ENCODE measurements around the gene HYAL1.
"Not testable (repeated sequence)": the region's sequence is repeated elsewhere in the genome, so short reads cannot be mapped to it uniquely, and the experiment has no call there.

Gene HYAL1

GRCh38 chr3:50289130-50289529, 14.2 kb downstream of the HYAL1 start:
- H3K4me3 ChIP-seq (ENCODE audit: low read depth, low read length), result no peak overlapping the region
- H3K4me1 ChIP-seq (ENCODE audit: control insufficient read depth, insufficient read depth, low read length), result peaks cover 4% of the 10 kb centered on the region
- H3K27ac ChIP-seq (ENCODE audit: low read depth, low read length), result no peak overlapping the region
- no peaks in the 10 kb centered on the region for H3K27me3 ChIP-seq (ENCODE audit: control insufficient read depth, insufficient read depth, low read length)
- peaks cover 45% of the 10 kb centered on the region for H3K36me3 ChIP-seq (ENCODE audit: control insufficient read depth, insufficient read depth, low read length)
- H3K9me3 ChIP-seq (ENCODE audit: control insufficient read depth, insufficient read depth, low read depth, low read length), result no peaks in the 10 kb centered on the region
- H3K9ac ChIP-seq (ENCODE audit: low read length), result no peak overlapping the region

GRCh38 chr3:50288387-50289007, 14.9 kb downstream of the HYAL1 start:
- Histone ChIP-seq H3K4me3 (ENCODE audit: low read depth, low read length) (no peak overlapping the region), H3K36me3 (ENCODE audit: control insufficient read depth, insufficient read depth, low read length) (peaks cover 45% of the 10 kb centered on the region), H3K9me3 (ENCODE audit: control insufficient read depth, insufficient read depth, low read depth, low read length) (no peaks in the 10 kb centered on the region), H3K27ac (ENCODE audit: low read depth, low read length) (no peak overlapping the region), H3K27me3 (ENCODE audit: control insufficient read depth, insufficient read depth, low read length) (no peaks in the 10 kb centered on the region), H3K4me1 (ENCODE audit: control insufficient read depth, insufficient read depth, low read length) (peaks cover 4% of the 10 kb centered on the region), H3K9ac (ENCODE audit: low read length) (no peak overlapping the region)

GRCh38 chr3:50287262-50287661, 16.1 kb downstream of the HYAL1 start:
- Histone ChIP-seq H3K9me3 (ENCODE audit: control insufficient read depth, insufficient read depth, low read depth, low read length) (no peaks in the 10 kb centered on the region), H3K4me1 (ENCODE audit: control insufficient read depth, insufficient read depth, low read length) (no peaks in the 10 kb centered on the region), H3K9ac (ENCODE audit: low read length) (no peak overlapping the region), H3K36me3 (ENCODE audit: control insufficient read depth, insufficient read depth, low read length) (peaks cover 45% of the 10 kb centered on the region), H3K27ac (ENCODE audit: low read depth, low read length) (no peak overlapping the region), H3K27me3 (ENCODE audit: control insufficient read depth, insufficient read depth, low read length) (no peaks in the 10 kb centered on the region), H3K4me3 (ENCODE audit: low read depth, low read length) (no peak overlapping the region)

- Histone ChIP-seq H3K27me3 (ENCODE audit: control insufficient read depth, insufficient read depth, low read length) (no peaks in the 10 kb centered on the region), H3K4me1 (ENCODE audit: control insufficient read depth, insufficient read depth, low read length) (no peaks in the 10 kb centered on the region), H3K27ac (ENCODE audit: low read depth, low read length) (no peak overlapping the region), H3K9me3 (ENCODE audit: control insufficient read depth, insufficient read depth, low read depth, low read length) (no peaks in the 10 kb centered on the region), H3K9ac (ENCODE audit: low read length) (no peak overlapping the region), H3K4me3 (ENCODE audit: low read depth, low read length) (no peak overlapping the region), H3K36me3 (ENCODE audit: control insufficient read depth, insufficient read depth, low read length) (peaks cover 45% of the 10 kb centered on the region)
These were observed 16.8 kb downstream of the HYAL1 start for GRCh38 chr3:50286322-50287227.

- H3K9me3 ChIP-seq (ENCODE audit: control insufficient read depth, insufficient read depth, low read depth, low read length); H3K9ac ChIP-seq (ENCODE audit: low read length); H3K27me3 ChIP-seq (ENCODE audit: control insufficient read depth, insufficient read depth, low read length); H3K27ac ChIP-seq (ENCODE audit: low read depth, low read length); H3K4me1 ChIP-seq (ENCODE audit: control insufficient read depth, insufficient read depth, low read length); H3K4me3 ChIP-seq (ENCODE audit: low read depth, low read length): not testable (repeated sequence)
- peaks cover 29% of the 10 kb centered on the region for H3K36me3 ChIP-seq (ENCODE audit: control insufficient read depth, insufficient read depth, low read length)
These were observed 19.3 kb downstream of the HYAL1 start for GRCh38 chr3:50284121-50284520.

- no peak overlapping the region for H3K27ac ChIP-seq (ENCODE audit: low read depth, low read length)
- no peak overlapping the region for H3K9ac ChIP-seq (ENCODE audit: low read length)
- peaks cover 12% of the 10 kb centered on the region for H3K4me1 ChIP-seq (ENCODE audit: control insufficient read depth, insufficient read depth, low read length)
- no peak overlapping the region for H3K4me3 ChIP-seq (ENCODE audit: low read depth, low read length)
- H3K36me3 ChIP-seq (ENCODE audit: control insufficient read depth, insufficient read depth, low read length), result no peaks in the 10 kb centered on the region
- no peaks in the 10 kb centered on the region for H3K9me3 ChIP-seq (ENCODE audit: control insufficient read depth, insufficient read depth, low read depth, low read length)
- H3K27me3 ChIP-seq (ENCODE audit: control insufficient read depth, insufficient read depth, low read length), result peaks cover 31% of the 10 kb centered on the region
These were observed 23.9 kb downstream of the HYAL1 start for GRCh38 chr3:50279255-50280016.

- H3K9ac ChIP-seq (ENCODE audit: low read length), result no peak within 1 kb of the TSS
- no peaks in the 10 kb centered on the region for H3K36me3 ChIP-seq (ENCODE audit: control insufficient read depth, insufficient read depth, low read length)
These were observed 24.5 kb downstream of the HYAL1 start, which contains the start of gene LSMEM2 for GRCh38 chr3:50278880-50279224. Gene LSMEM2 (plus strand): TSS chr3:50279087. CDS start chr3:50279114, 27 bp downstream.

GRCh38 chr3:50278123-50278879, 25.1 kb downstream of the HYAL1 start:
- no peaks in the 10 kb centered on the region for H3K36me3 ChIP-seq (ENCODE audit: control insufficient read depth, insufficient read depth, low read length)
- H3K4me3 ChIP-seq (ENCODE audit: low read depth, low read length), result no peak overlapping the region
- no peak overlapping the region for H3K27ac ChIP-seq (ENCODE audit: low read depth, low read length)
- H3K4me1 ChIP-seq (ENCODE audit: control insufficient read depth, insufficient read depth, low read length), result peaks cover 18% of the 10 kb centered on the region
- H3K27me3 ChIP-seq (ENCODE audit: control insufficient read depth, insufficient read depth, low read length), result peaks cover 42% of the 10 kb centered on the region
- no peak overlapping the region for H3K9ac ChIP-seq (ENCODE audit: low read length)
- H3K9me3 ChIP-seq (ENCODE audit: control insufficient read depth, insufficient read depth, low read depth, low read length), result no peaks in the 10 kb centered on the region

More at GRCh38 chr3:50278880-50279224, 24.5 kb downstream of the HYAL1 start, which contains the start of gene LSMEM2:
- Histone ChIP-seq H3K27me3 (ENCODE audit: control insufficient read depth, insufficient read depth, low read length) (peaks cover 37% of the 10 kb centered on the region), H3K27ac (ENCODE audit: low read depth, low read length) (no peak within 1 kb of the TSS), H3K4me3 (ENCODE audit: low read depth, low read length) (no peak within 1 kb of the TSS), H3K4me1 (ENCODE audit: control insufficient read depth, insufficient read depth, low read length) (peaks cover 16% of the 10 kb centered on the region), H3K9me3 (ENCODE audit: control insufficient read depth, insufficient read depth, low read depth, low read length) (no peaks in the 10 kb centered on the region)

- no peak overlapping the region for H3K9ac ChIP-seq (ENCODE audit: low read length)
- H3K9me3 ChIP-seq (ENCODE audit: control insufficient read depth, insufficient read depth, low read depth, low read length), result no peaks in the 10 kb centered on the region
- peaks cover 46% of the 10 kb centered on the region for H3K27me3 ChIP-seq (ENCODE audit: control insufficient read depth, insufficient read depth, low read length)
- no peak overlapping the region for H3K27ac ChIP-seq (ENCODE audit: low read depth, low read length)
- H3K36me3 ChIP-seq (ENCODE audit: control insufficient read depth, insufficient read depth, low read length), result no peaks in the 10 kb centered on the region
- peaks cover 23% of the 10 kb centered on the region for H3K4me1 ChIP-seq (ENCODE audit: control insufficient read depth, insufficient read depth, low read length)
- peak overlapping the region; percentile 60; the same call in 1 of the 2 replicates for H3K4me3 ChIP-seq (ENCODE audit: low read depth, low read length)
These were observed 26.6 kb downstream of the HYAL1 start for GRCh38 chr3:50276762-50277101.

- H3K27ac ChIP-seq (ENCODE audit: low read depth, low read length), result no peak overlapping the region
- no peaks in the 10 kb centered on the region for H3K9me3 ChIP-seq (ENCODE audit: control insufficient read depth, insufficient read depth, low read depth, low read length)
- peak overlapping the region; percentile 60; the same call in 1 of the 2 replicates for H3K4me3 ChIP-seq (ENCODE audit: low read depth, low read length)
- no peaks in the 10 kb centered on the region for H3K36me3 ChIP-seq (ENCODE audit: control insufficient read depth, insufficient read depth, low read length)
- H3K27me3 ChIP-seq (ENCODE audit: control insufficient read depth, insufficient read depth, low read length), result peaks cover 46% of the 10 kb centered on the region
- no peak overlapping the region for H3K9ac ChIP-seq (ENCODE audit: low read length)
- H3K4me1 ChIP-seq (ENCODE audit: control insufficient read depth, insufficient read depth, low read length), result peaks cover 28% of the 10 kb centered on the region
These were observed 27.2 kb downstream of the HYAL1 start for GRCh38 chr3:50275996-50276761.

Measured in HUES6 (cell line).